ENCODE data around the gene PPT2. TPM values are rescaled to one million over a fixed set of nuclear protein-coding genes. Genes with fewer than 3 reads are reported as not detected.

PPT2 gene
- total and polyA plus RNA-seq, 2 of the 8 experiments (the other 6 are each of a cell fraction or from before 2014, with no cell fraction given) = 24.1 to 39.5 TPM

DNA sequence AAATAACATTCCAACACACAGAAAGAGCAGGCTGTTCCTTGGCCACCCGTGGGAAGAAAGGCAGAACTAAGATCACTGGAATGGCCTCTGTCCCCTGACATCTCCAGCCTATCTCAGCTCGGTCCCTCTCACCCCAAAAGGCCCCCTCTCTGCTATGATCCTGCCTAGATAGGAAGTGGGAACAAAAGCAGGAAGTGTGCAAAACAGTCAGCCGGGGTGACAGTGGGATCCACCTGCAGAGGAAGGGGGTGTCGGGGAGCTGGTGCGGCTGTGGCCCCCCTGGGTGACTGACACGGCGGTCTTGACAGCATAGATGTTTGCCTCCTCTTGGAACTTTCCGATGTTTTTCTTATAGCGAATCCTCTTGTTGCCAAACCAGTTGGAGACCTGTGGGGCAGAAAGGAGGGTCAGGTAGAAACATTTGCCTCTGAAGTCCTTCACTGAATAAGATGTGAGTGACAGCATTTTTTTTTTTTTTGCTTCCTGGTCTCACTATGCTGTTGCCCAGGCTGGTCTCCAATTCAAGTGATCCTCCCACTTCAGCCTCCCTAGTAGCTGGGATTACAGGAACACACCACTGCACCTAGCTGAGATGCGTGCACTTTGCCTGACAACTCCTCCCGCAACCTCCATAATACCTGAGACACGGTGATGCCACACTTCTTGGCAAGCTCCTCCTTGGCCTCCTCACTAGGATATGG, 33.2 kb downstream of the PPT2 start:
- peaks cover 0 to 21% (median 11%) of the 10 kb centered on the region in 4 experiments; a peak in 6 of 7 replicates for H3K4me1 ChIP-seq (replicated peaks in 1 of 4; ENCODE audit: control insufficient read depth in 3 of 4, insufficient read depth in 4 of 4, low read length in 3 of 4)
- CTCF ChIA-PET (ENCODE audit: partially characterized antibody) = interaction anchor here (3.2 kb wide), 1 partner anchor 69 kb away, joined by 13 read pairs; no protein-coding TSS in a partner anchor

More for the DNA sequence above, 33.2 kb downstream of the PPT2 start:
- Histone ChIP-seq H2BK15ac (ENCODE audit: low read length) (no peak overlapping the region), H3K4me2 (ENCODE audit: insufficient read depth in 1 of 2, low read depth in 2 of 2, low read length in 2 of 2) (no peak overlapping the region; a peak in 1 of 4 replicates), H4K91ac (replicated peaks; ENCODE audit: insufficient read length, low read length) (no peak overlapping the region), H2BK120ac (replicated peaks; ENCODE audit: low read depth, low read length) (no peak overlapping the region), H2BK5ac (ENCODE audit: low read depth, low read length) (no peak overlapping the region), H3K27ac (ENCODE audit: low read depth, low read length) (no peak overlapping the region), H3K4ac (replicated peaks; ENCODE audit: insufficient read length, low read depth, low read length) (no peak overlapping the region), H3K23ac (ENCODE audit: insufficient read length) (no peak overlapping the region), H3K9me3 (ENCODE audit: insufficient read depth in 2 of 2, low read depth in 1 of 2, low read length in 1 of 2) (no peaks in the 10 kb centered on the region), H2AFZ (ENCODE audit: low read length) (no peak overlapping the region), H2BK20ac (ENCODE audit: low read length) (no peak overlapping the region), H3K14ac (ENCODE audit: insufficient read length) (no peak overlapping the region), H3K36me3 (ENCODE audit: control insufficient read depth in 2 of 4, insufficient read depth in 4 of 4, low read length in 3 of 4) (peaks cover 4 to 26% (median 24%) of the 10 kb centered on the region in 4 experiments; a peak in 7 of 8 replicates), H3K18ac (ENCODE audit: extremely low read depth, low read length) (no peak overlapping the region), H3K23me2 (ENCODE audit: low read depth, low read length) (peaks cover 5% of the 10 kb centered on the region), H4K5ac (ENCODE audit: insufficient read length, low read depth, low read length) (no peak overlapping the region), H3K79me2 (ENCODE audit: control insufficient read depth in 1 of 2, insufficient read depth in 2 of 2, low read length in 2 of 2) (peaks cover 0 to 13% of the 10 kb centered on the region in 2 experiments; a peak in 2 of 4 replicates), H2BK12ac (ENCODE audit: low read depth, low read length) (no peak overlapping the region), H3K9ac (replicated peaks in 1 of 4; ENCODE audit: extremely low read depth in 1 of 4, low read depth in 3 of 4, low read length in 3 of 4) (no peak overlapping the region), H3K56ac (replicated peaks; ENCODE audit: insufficient read length, low read depth, low read length) (no peak overlapping the region), H3K4me3 (ENCODE audit: extremely low read depth in 1 of 4, insufficient read depth in 2 of 4, low read depth in 3 of 4, low read length in 4 of 4) (no peak overlapping the region), H3K27me3 (replicated peaks in 1 of 4; ENCODE audit: control insufficient read depth in 3 of 4, extremely low read depth in 1 of 4, insufficient read depth in 3 of 4, low read length in 3 of 4) (no peaks in the 10 kb centered on the region; a peak in 1 of 7 replicates), H4K8ac (ENCODE audit: extremely low read depth, insufficient read depth, low read length) (no peak overlapping the region), H3K79me1 (ENCODE audit: low read depth, low read length) (peaks cover 2% of the 10 kb centered on the region), H4K20me1 (replicated peaks in 1 of 2; ENCODE audit: control insufficient read depth in 1 of 2, insufficient read depth in 2 of 2, low read length in 2 of 2) (peaks cover 0 to 3% of the 10 kb centered on the region in 2 experiments), H2AK5ac (ENCODE audit: low read depth, low read length) (no peak overlapping the region)
- FAIRE-seq (no peak), DNase-seq (ENCODE audit: low read depth in 1 of 2, low spot score in 2 of 2) (no peak)
- POLR2A ChIA-PET (ENCODE audit: partially characterized antibody) = interaction anchor here (0.6 to 13.3 kb wide), 7 partner anchors 8 to 479 kb away, joined by 3 to 194 read pairs (median 3); partner anchors contain the start of genes AGPAT1, FKBPL, HLA-DQB1 and PRRT1
- WGBS, 2 experiments (ENCODE audit: extremely low coverage in 1 of 2, insufficient coverage in 1 of 2, insufficient read length in 1 of 2, insufficient replicate concordance in 2 of 2, low coverage in 1 of 2, low lambda C conversion rate in 2 of 2, missing lambda C conversion rate in 1 of 2) = 87% methylated on average over 12 of the region's 12 CpGs; no CpG with 5 or more reads in 1 of the 2 experiments
- no peak for TF ChIP-seq CTBP2 (IDR thresholded peaks at IDR 0.05; ENCODE audit: borderline replicate concordance, insufficient read depth, insufficient read length, low read length)
- TF ChIP-seq, protein P1, sequence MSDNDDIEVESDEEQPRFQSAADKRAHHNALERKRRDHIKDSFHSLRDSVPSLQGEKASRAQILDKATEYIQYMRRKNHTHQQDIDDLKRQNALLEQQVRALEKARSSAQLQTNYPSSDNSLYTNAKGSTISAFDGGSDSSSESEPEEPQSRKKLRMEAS (IDR thresholded peaks at IDR 0.05) = no peak
- no peak for TF ChIP-seq RNF2 (IDR thresholded peaks at IDR 0.05; ENCODE audit: borderline replicate concordance, low read depth, low read length, missing control alignments, poor library complexity, severe bottlenecking)
- TF ChIP-seq SIRT6 (IDR thresholded peaks at IDR 0.05; ENCODE audit: low read length) = no peak

Data from H1 (cell line).